ENCODE data around the gene KLHL30.

Gene KLHL30

GRCh38 chr2:238098901-238099713 lies 39.4 kb upstream of the KLHL30 start:
- peak; percentile 19 for ATAC-seq (ENCODE audit: low read depth)

GRCh38 chr2:238099714-238100048 lies 38.8 kb upstream of the KLHL30 start:
- no peak for ATAC-seq (ENCODE audit: low read depth)
- DNase-seq (ENCODE audit: low spot score in 2 of 2): no peak
- H3K27ac Mint-ChIP-seq: no peak overlapping the region

More at GRCh38 chr2:238098901-238099713, 39.4 kb upstream of the KLHL30 start:
- Mint-ChIP-seq H3K36me3 (no peaks in the 10 kb centered on the region), H3K4me1 (peaks cover 13% of the 10 kb centered on the region), H3K27ac (peak overlapping the region; percentile 58), H3K9me3 (no peaks in the 10 kb centered on the region), H3K27me3 (no peaks in the 10 kb centered on the region), H3K4me3 (peak overlapping the region; percentile 78)
- DNase-seq (ENCODE audit: low spot score in 2 of 2): peak in 1 of 2 donors; percentile 15

GRCh38 chr2:238100049-238100820 lies 38.2 kb upstream of the KLHL30 start, which contains the start of gene ESPNL:
TSS of gene ESPNL (plus strand) at chr2:238100340. CDS start at chr2:238100420, 80 bp downstream.
- DNase-seq (ENCODE audit: low spot score in 2 of 2) (peak in 1 of 2 donors; percentile 9), ATAC-seq (ENCODE audit: low read depth) (no peak)
- Mint-ChIP-seq H3K36me3 (no peaks in the 10 kb centered on the region), H3K4me1 (peaks cover 13% of the 10 kb centered on the region), H3K27ac (peak within 1 kb of the TSS; percentile 58), H3K27me3 (no peaks in the 10 kb centered on the region), H3K9me3 (no peaks in the 10 kb centered on the region), H3K4me3 (peak within 1 kb of the TSS; percentile 78)

More at GRCh38 chr2:238099714-238100048, 38.8 kb upstream of the KLHL30 start:
- Mint-ChIP-seq H3K36me3 (no peaks in the 10 kb centered on the region), H3K4me3 (no peak overlapping the region), H3K4me1 (peaks cover 13% of the 10 kb centered on the region), H3K9me3 (no peaks in the 10 kb centered on the region), H3K27me3 (no peaks in the 10 kb centered on the region)

GRCh38 chr2:238100821-238101771 lies 37.4 kb upstream of the KLHL30 start:
- no peak for ATAC-seq (ENCODE audit: low read depth)
- no peaks in the 10 kb centered on the region for H3K36me3 Mint-ChIP-seq
- no peaks in the 10 kb centered on the region for H3K9me3 Mint-ChIP-seq

GRCh38 chr2:238101891-238102841 lies 36.3 kb upstream of the KLHL30 start:
- ATAC-seq (ENCODE audit: low read depth): no peak
- no peak overlapping the region for H3K4me3 Mint-ChIP-seq
- no peaks in the 10 kb centered on the region for H3K27me3 Mint-ChIP-seq
- H3K36me3 Mint-ChIP-seq: no peaks in the 10 kb centered on the region
- H3K9me3 Mint-ChIP-seq: no peaks in the 10 kb centered on the region
- no peak overlapping the region for H3K27ac Mint-ChIP-seq
- H3K4me1 Mint-ChIP-seq: peaks cover 16% of the 10 kb centered on the region
- no peak for DNase-seq (ENCODE audit: low spot score in 2 of 2)

More at GRCh38 chr2:238100821-238101771, 37.4 kb upstream of the KLHL30 start:
- no peak for DNase-seq (ENCODE audit: low spot score in 2 of 2)
- H3K4me3 Mint-ChIP-seq: no peak overlapping the region
- H3K4me1 Mint-ChIP-seq: peaks cover 13% of the 10 kb centered on the region
- H3K27me3 Mint-ChIP-seq: no peaks in the 10 kb centered on the region
- no peak overlapping the region for H3K27ac Mint-ChIP-seq

GRCh38 chr2:238102865-238103264 lies 35.6 kb upstream of the KLHL30 start:
- ATAC-seq (ENCODE audit: low read depth) (no peak), DNase-seq (ENCODE audit: low spot score in 2 of 2) (no peak)
- H3K9me3 Mint-ChIP-seq: no peaks in the 10 kb centered on the region
- H3K36me3 Mint-ChIP-seq: no peaks in the 10 kb centered on the region
- H3K4me1 Mint-ChIP-seq: peaks cover 22% of the 10 kb centered on the region
- H3K27ac Mint-ChIP-seq: no peak overlapping the region
- H3K27me3 Mint-ChIP-seq: no peaks in the 10 kb centered on the region
- no peak overlapping the region for H3K4me3 Mint-ChIP-seq

- Mint-ChIP-seq H3K27ac (no peak overlapping the region), H3K9me3 (no peaks in the 10 kb centered on the region), H3K4me3 (no peak overlapping the region), H3K27me3 (no peaks in the 10 kb centered on the region), H3K4me1 (peaks cover 26% of the 10 kb centered on the region), H3K36me3 (no peaks in the 10 kb centered on the region)
- no peak for DNase-seq (ENCODE audit: low spot score in 2 of 2)
- ATAC-seq (ENCODE audit: low read depth): no peak
Measured at GRCh38 chr2:238103465-238104225, 34.8 kb upstream of the KLHL30 start.

GRCh38 chr2:238104226-238104690 lies 34.2 kb upstream of the KLHL30 start:
- ATAC-seq (ENCODE audit: low read depth) (no peak), DNase-seq (ENCODE audit: low spot score in 2 of 2) (no peak)
- Mint-ChIP-seq H3K27ac (no peak overlapping the region), H3K9me3 (no peaks in the 10 kb centered on the region), H3K4me1 (peaks cover 27% of the 10 kb centered on the region), H3K36me3 (no peaks in the 10 kb centered on the region), H3K4me3 (no peak overlapping the region), H3K27me3 (no peaks in the 10 kb centered on the region)

GRCh38 chr2:238104691-238105371 lies 33.6 kb upstream of the KLHL30 start:
- H3K9me3 Mint-ChIP-seq: no peaks in the 10 kb centered on the region
- H3K4me1 Mint-ChIP-seq: peaks cover 27% of the 10 kb centered on the region
- DNase-seq (ENCODE audit: low spot score in 2 of 2) (no peak), ATAC-seq (ENCODE audit: low read depth) (no peak)
- H3K27me3 Mint-ChIP-seq: no peaks in the 10 kb centered on the region
- H3K36me3 Mint-ChIP-seq: no peaks in the 10 kb centered on the region
- no peak overlapping the region for H3K27ac Mint-ChIP-seq
- no peak overlapping the region for H3K4me3 Mint-ChIP-seq

- no peaks in the 10 kb centered on the region for H3K36me3 Mint-ChIP-seq
- no peak overlapping the region for H3K27ac Mint-ChIP-seq
- H3K9me3 Mint-ChIP-seq: no peaks in the 10 kb centered on the region
- no peak for DNase-seq (ENCODE audit: low spot score in 2 of 2)
- no peak for ATAC-seq (ENCODE audit: low read depth)
- H3K4me3 Mint-ChIP-seq: no peak overlapping the region
- H3K27me3 Mint-ChIP-seq: no peaks in the 10 kb centered on the region
- H3K4me1 Mint-ChIP-seq: peaks cover 27% of the 10 kb centered on the region
Measured at GRCh38 chr2:238105506-238106338, 32.7 kb upstream of the KLHL30 start.

GRCh38 chr2:238106339-238106697 lies 32.1 kb upstream of the KLHL30 start:
- H3K27ac Mint-ChIP-seq: no peak overlapping the region
- peaks cover under 1% of the 10 kb centered on the region for H3K9me3 Mint-ChIP-seq
- H3K4me3 Mint-ChIP-seq: no peak overlapping the region
- no peaks in the 10 kb centered on the region for H3K36me3 Mint-ChIP-seq
- no peaks in the 10 kb centered on the region for H3K27me3 Mint-ChIP-seq
- ATAC-seq (ENCODE audit: low read depth) (no peak), DNase-seq (ENCODE audit: low spot score in 2 of 2) (no peak)
- peaks cover 27% of the 10 kb centered on the region for H3K4me1 Mint-ChIP-seq

All from memory B cell (primary cell).